ENCODE results near the gene RNASE13. TPM values are rescaled to one million over a fixed set of nuclear protein-coding genes. Genes with fewer than 3 reads are reported as not detected.

The RNASE13 gene
- total and polyA plus RNA-seq, 8 donors: 0.13 TPM; not detected in 7

GRCh38 chr14:21036751-21037150 lies 2.1 kb upstream of the RNASE13 start:
- DNase-seq: no peak
- Histone ChIP-seq H3K9me3 (no peaks in the 10 kb centered on the region), H3K4me3 (no peak overlapping the region), H3K27me3 (no peaks in the 10 kb centered on the region), H3K36me3 (no peaks in the 10 kb centered on the region), H3K4me1 (peaks cover 14 to 24% of the 10 kb centered on the region in 2 donors), H3K27ac (no peak overlapping the region)
- ATAC-seq: no peak
- TF ChIP-seq CTCF (IDR thresholded peaks at IDR 0.05): no peak
- intact Hi-C loops (cut with DNase I): no loop called here

- ATAC-seq: no peak
- no peak for TF ChIP-seq CTCF (IDR thresholded peaks at IDR 0.05)
Observed at GRCh38 chr14:21033133-21033698, 1.4 kb downstream of the RNASE13 start.

GRCh38 chr14:21032326-21033132 lies 2.1 kb downstream of the RNASE13 start:
- ATAC-seq (no peak), DNase-seq (no peak)
- H3K27ac ChIP-seq: no peak overlapping the region
- no peaks in the 10 kb centered on the region for H3K4me1 ChIP-seq
- H3K27me3 ChIP-seq: no peaks in the 10 kb centered on the region
- intact Hi-C loops (cut with DNase I): no loop called here
- H3K36me3 ChIP-seq: no peaks in the 10 kb centered on the region
- H3K9me3 ChIP-seq: no peaks in the 10 kb centered on the region
- no peak overlapping the region for H3K4me3 ChIP-seq
- no peak for TF ChIP-seq CTCF (IDR thresholded peaks at IDR 0.05)

More at GRCh38 chr14:21033133-21033698, 1.4 kb downstream of the RNASE13 start:
- intact Hi-C loops (cut with DNase I): no loop called here
- no peaks in the 10 kb centered on the region for H3K9me3 ChIP-seq
- no peaks in the 10 kb centered on the region for H3K36me3 ChIP-seq
- no peaks in the 10 kb centered on the region for H3K4me1 ChIP-seq
- no peaks in the 10 kb centered on the region for H3K27me3 ChIP-seq
- H3K4me3 ChIP-seq: no peak overlapping the region
- no peak overlapping the region for H3K27ac ChIP-seq
- DNase-seq: no peak

- ATAC-seq (no peak), DNase-seq (no peak)
- Histone ChIP-seq H3K36me3 (no peaks in the 10 kb centered on the region), H3K27me3 (peaks cover 0 to 11% of the 10 kb centered on the region in 2 donors), H3K4me3 (no peak overlapping the region), H3K27ac (no peak overlapping the region), H3K4me1 (no peaks in the 10 kb centered on the region), H3K9me3 (no peaks in the 10 kb centered on the region)
- TF ChIP-seq CTCF (IDR thresholded peaks at IDR 0.05): no peak
- intact Hi-C loops (cut with DNase I): no loop called here
Observed at GRCh38 chr14:21030531-21030930, 4.1 kb downstream of the RNASE13 start.

- no peak within 1 kb of the TSS for H3K27ac ChIP-seq
- DNase-seq (no peak), ATAC-seq (no peak)
- H3K4me3 ChIP-seq: no peak within 1 kb of the TSS
- intact Hi-C loops (cut with DNase I): no loop called here
- no peaks in the 10 kb centered on the region for H3K36me3 ChIP-seq
- H3K9me3 ChIP-seq: no peaks in the 10 kb centered on the region
- H3K4me1 ChIP-seq: peaks cover 0 to under 1% of the 10 kb centered on the region in 2 donors
- no peak for TF ChIP-seq CTCF (IDR thresholded peaks at IDR 0.05)
- peaks cover 0 to 17% of the 10 kb centered on the region in 2 donors for H3K27me3 ChIP-seq
Observed at GRCh38 chr14:21029917-21030316, 4.7 kb downstream of the RNASE13 start, which contains the start of gene TPPP2. TSS of gene TPPP2 (plus strand) at chr14:21030217. CDS start at chr14:21030582, 365 bp downstream.

All from left lung (tissue), 10 donors.